K562 treated with DMSO at 1 percent for 4 hours (cell line): ENCODE measurements around the gene ANXA2R. TPM values are rescaled to one million over a fixed set of nuclear protein-coding genes. Genes with fewer than 3 reads are reported as not detected.

ENCODE experiments used
- total RNA-seq: library from RNA; unstranded; fragments of 300-600 nt; gene quantifications from 2 replicates; pipeline ENCODE4 v1.2.3, GENCODE V29; 2022; ENCODE audit not compliant: insufficient read depth

ANXA2R gene, protein sequence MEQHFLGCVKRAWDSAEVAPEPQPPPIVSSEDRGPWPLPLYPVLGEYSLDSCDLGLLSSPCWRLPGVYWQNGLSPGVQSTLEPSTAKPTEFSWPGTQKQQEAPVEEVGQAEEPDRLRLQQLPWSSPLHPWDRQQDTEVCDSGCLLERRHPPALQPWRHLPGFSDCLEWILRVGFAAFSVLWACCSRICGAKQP
- 2.1 and 2.9 TPM in 2 replicates for total RNA-seq

DNA sequence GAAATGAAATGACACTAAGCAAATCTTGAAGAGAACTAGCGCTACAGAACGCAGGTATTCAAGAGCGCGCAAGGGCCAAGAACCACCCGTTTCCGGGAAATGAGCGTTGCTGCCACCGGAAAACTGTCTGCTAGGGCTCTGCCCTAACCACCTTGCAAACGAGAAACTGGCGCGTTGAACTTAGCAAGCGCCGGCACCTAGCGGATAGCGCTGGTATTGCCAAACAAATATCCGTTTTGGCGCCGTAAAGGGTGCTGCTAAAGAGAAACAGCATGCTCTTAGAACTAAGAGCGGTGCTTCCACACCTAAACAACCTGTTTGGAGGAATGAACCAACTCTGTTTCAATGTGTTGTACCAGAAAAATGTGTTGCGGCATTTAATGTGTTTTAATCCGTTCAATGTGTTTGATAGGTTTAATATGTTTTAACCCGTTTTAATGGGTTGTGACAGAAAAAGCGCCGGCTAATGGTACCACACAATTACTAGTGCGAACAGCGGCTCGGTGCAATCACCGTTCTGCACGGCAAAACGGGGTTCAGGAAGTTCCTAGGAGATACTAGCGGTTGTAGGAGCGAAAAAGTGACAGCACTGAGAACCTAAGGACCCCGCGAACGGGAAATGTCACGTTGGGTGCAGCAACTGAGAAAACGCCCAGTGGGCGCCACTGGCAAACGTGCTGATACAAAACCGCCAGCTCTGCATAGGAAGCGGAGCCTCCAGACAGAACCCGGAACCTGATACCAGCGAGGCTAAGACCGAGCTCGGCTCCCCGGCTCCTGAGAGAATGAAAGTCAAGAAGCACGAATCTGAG is at the start of gene ANXA2R:
ANXA2R (minus strand) TSS at position 33 of the 812 bp plus-strand sequence. CDS start 273 bp downstream, outside the sequence.

Other genes starting within 250 kb of the ANXA2R start
- gene SELENOP, start 228.4 kb downstream of the ANXA2R start, total RNA-seq, result 7.5 and 18.1 TPM in 2 replicates
- gene ZNF131, start 80.6 kb upstream of the ANXA2R start, total RNA-seq, result 25.7 and 27.1 TPM in 2 replicates
- not detected in 2 replicates for gene NIM1K, start 151.9 kb upstream of the ANXA2R start, total RNA-seq